H9 (cell line): ENCODE data around the gene CRMP1. TPM values are rescaled to one million over a fixed set of nuclear protein-coding genes. Genes with fewer than 3 reads are reported as not detected.
A peak's percentile ranks its signal among the peaks of the same experiment; 100 is the strongest.

Experiments used
- DNase-seq: peaks from one replicate; pipeline ENCODE4 v3.0.0-alpha.2; 2017
- H2AFZ ChIP-seq: one replicate; pipeline ENCODE4 v1.6.1; 2013; ENCODE audit warnings: mild to moderate bottlenecking, low read length, control low read depth, moderate library complexity
- H2AK5ac ChIP-seq: 2 replicates; pipeline ENCODE4 v1.6.1; 2013; ENCODE audit warnings: low read length, control low read depth, mixed read lengths; ENCODE audit not compliant: insufficient read length
- H2BK120ac ChIP-seq: one replicate; pipeline ENCODE4 v1.6.1; 2013; ENCODE audit warnings: low read depth, mild to moderate bottlenecking, low read length, control low read depth, inconsistent platforms; ENCODE audit not compliant: poor library complexity, severe bottlenecking
- H2BK12ac ChIP-seq: 2 replicates; pipeline ENCODE4 v1.6.1; 2013; ENCODE audit warnings: low read length, control low read depth, mixed read lengths, low read depth; ENCODE audit not compliant: insufficient read length
- H2BK15ac ChIP-seq: 2 replicates; pipeline ENCODE4 v1.6.1; 2013; ENCODE audit warnings: low read depth, low read length, control low read depth
- H2BK20ac ChIP-seq: one replicate; pipeline ENCODE4 v1.6.1; 2013; ENCODE audit warnings: low read depth, mild to moderate bottlenecking, low read length, control low read depth, inconsistent platforms; ENCODE audit not compliant: poor library complexity, severe bottlenecking
- H2BK5ac ChIP-seq: 2 replicates; pipeline ENCODE4 v1.6.1; 2013; ENCODE audit warnings: low read length, control low read depth, mixed read lengths; ENCODE audit not compliant: insufficient read length
- H3K14ac ChIP-seq: 2 replicates; pipeline ENCODE4 v1.6.1; 2013; ENCODE audit warnings: low read length, control low read depth; ENCODE audit not compliant: insufficient read depth
- H3K18ac ChIP-seq: 2 replicates; pipeline ENCODE4 v1.6.1; 2013; ENCODE audit warnings: low read depth, mild to moderate bottlenecking, mixed read lengths, low read length, control low read depth; ENCODE audit not compliant: insufficient read length
- H3K23ac ChIP-seq: 2 replicates; pipeline ENCODE4 v1.6.1; 2013; ENCODE audit warnings: low read length, control low read depth, mixed read lengths, low read depth; ENCODE audit not compliant: insufficient read length
- H3K23me2 ChIP-seq: 2 replicates; pipeline ENCODE4 v1.6.1; 2013; ENCODE audit warnings: low read depth, mild to moderate bottlenecking, mixed read lengths, low read length, control low read depth; ENCODE audit not compliant: insufficient read length, poor library complexity, severe bottlenecking
- H3K27ac ChIP-seq: 2 replicates; pipeline ENCODE4 v1.5.1; 2013; ENCODE audit warnings: low read length, control low read depth, mixed read lengths, low read depth; ENCODE audit not compliant: insufficient read length
- H3K27me3 ChIP-seq: 2 replicates; pipeline ENCODE4 v1.6.1; 2013; ENCODE audit warnings: low read length, control low read depth, inconsistent platforms; ENCODE audit not compliant: insufficient read depth
- H3K4ac ChIP-seq: 2 replicates; pipeline ENCODE4 v1.6.1; 2013; ENCODE audit warnings: low read depth, mild to moderate bottlenecking, control low read depth, inconsistent platforms, low read length, moderate library complexity
- H3K4me1 ChIP-seq: 2 replicates; pipeline ENCODE4 v1.6.1; 2013; ENCODE audit warnings: low read length, control low read depth, inconsistent platforms; ENCODE audit not compliant: insufficient read depth
- H3K4me2 ChIP-seq: 2 replicates; pipeline ENCODE4 v1.6.1; 2013; ENCODE audit warnings: low read length, control low read depth, mixed read lengths; ENCODE audit not compliant: insufficient read length, insufficient read depth
- H3K56ac ChIP-seq: 2 replicates; pipeline ENCODE4 v1.6.1; 2013; ENCODE audit warnings: low read depth, mild to moderate bottlenecking, mixed read lengths, low read length, control low read depth; ENCODE audit not compliant: insufficient read length
- H3K79me1 ChIP-seq: 2 replicates; pipeline ENCODE4 v1.6.1; 2013; ENCODE audit warnings: low read depth, mild to moderate bottlenecking, moderate library complexity, low read length, control low read depth, inconsistent platforms; ENCODE audit not compliant: insufficient read depth, poor library complexity, severe bottlenecking
- H3K79me2 ChIP-seq: 2 replicates; pipeline ENCODE4 v1.6.1; 2013; ENCODE audit warnings: low read length, control low read depth, inconsistent platforms; ENCODE audit not compliant: insufficient read depth
- H3K9ac ChIP-seq: 2 replicates; pipeline ENCODE4 v1.6.1; 2013; ENCODE audit warnings: low read length, control low read depth, mixed read lengths; ENCODE audit not compliant: insufficient read length; ENCODE audit errors: extremely low read depth
- H3K9me3 ChIP-seq: one replicate; pipeline ENCODE4 v1.6.1; 2013; ENCODE audit warnings: low read depth, low read length, inconsistent platforms; ENCODE audit not compliant: control insufficient read depth
- H3T11ph ChIP-seq: one replicate; pipeline ENCODE4 v1.6.1; 2013; ENCODE audit warnings: mild to moderate bottlenecking, low read length, control low read depth, inconsistent platforms
- H4K20me1 ChIP-seq: one replicate; pipeline ENCODE4 v1.6.1; 2013; ENCODE audit not compliant: control insufficient read depth, insufficient read length, insufficient read depth
- H4K5ac ChIP-seq: 2 replicates; pipeline ENCODE4 v1.6.1; 2013; ENCODE audit warnings: low read depth, mild to moderate bottlenecking, mixed read lengths, low read length, control low read depth; ENCODE audit not compliant: insufficient read length
- H4K8ac ChIP-seq: replicated peaks from 2 replicates; pipeline ENCODE4 v1.6.1; 2013; ENCODE audit warnings: low read length, control low read depth, mixed read lengths, low read depth; ENCODE audit not compliant: insufficient read length
- H4K91ac ChIP-seq: 2 replicates; pipeline ENCODE4 v1.6.1; 2013; ENCODE audit warnings: low read depth, mild to moderate bottlenecking, moderate library complexity, mixed read lengths, low read length, control low read depth; ENCODE audit not compliant: insufficient read length
- H3K27ac Mint-ChIP-seq, 3 experiments: 2 replicates in 2 of 3; 3 replicates in 1 of 3; pipeline ENCODE4 v1.8.0; 2020 to 2021; ENCODE audit warnings: mixed read lengths in 3 of 3, mild to moderate bottlenecking in 1 of 3, moderate library complexity in 1 of 3
- H3K27me3 Mint-ChIP-seq: 2 replicates; pipeline ENCODE4 v1.8.0; 2021; ENCODE audit warnings: low read depth, mild to moderate bottlenecking, moderate library complexity, mixed read lengths
- H3K36me3 Mint-ChIP-seq, 3 experiments: 2 replicates in 2 of 3; 3 replicates in 1 of 3; pipeline ENCODE4 v1.8.0; 2020 to 2021; ENCODE audit warnings: low read depth in 3 of 3, mixed read lengths in 3 of 3; ENCODE audit not compliant: insufficient read depth in 1 of 3
- H3K4me1 Mint-ChIP-seq, 2 experiments: 2 replicates each; pipeline ENCODE4 v1.8.0; 2020; ENCODE audit warnings: mixed read lengths in 2 of 2
- H3K4me3 Mint-ChIP-seq, 2 experiments: 2 replicates in 1 of 2; 3 replicates in 1 of 2; pipeline ENCODE4 v1.8.0; 2020 to 2021; ENCODE audit warnings: mild to moderate bottlenecking in 2 of 2, mixed read lengths in 2 of 2, moderate library complexity in 1 of 2
- H3K9me3 Mint-ChIP-seq, 2 experiments: 2 replicates in 1 of 2; 3 replicates in 1 of 2; pipeline ENCODE4 v1.8.0; 2020; ENCODE audit warnings: mild to moderate bottlenecking in 2 of 2, mixed read lengths in 2 of 2, moderate library complexity in 1 of 2
- WGBS: extraction: QIAGEN DNeasy Blood & Tissue Kit; methylation state at CpG from one replicate; pipeline ENCODE4 v1.1.7; 2013; ENCODE audit warnings: missing lambda C conversion rate, low lambda C conversion rate, mixed read lengths; ENCODE audit not compliant: insufficient read length; ENCODE audit errors: extremely low coverage; 5-methylcytosine and 5-hydroxymethylcytosine counted together
- total RNA-seq: library from RNA; stranded (reverse); gene quantifications from 2 replicates; pipeline ENCODE4 v1.2.1, GENCODE V29; 2021
- TF ChIP-seq, protein P1 (sequence below): fragments of 200-600 bp; sonication (generic); conservative IDR thresholded peaks from 3 replicates; pipeline ENCODE4 v1.8.0; 2021; ENCODE audit warnings: antibody characterized with exemption, mild to moderate bottlenecking

CRMP1 gene
- total RNA-seq, 1 experiment from 2014 or later, result 71.6 TPM

DNA sequence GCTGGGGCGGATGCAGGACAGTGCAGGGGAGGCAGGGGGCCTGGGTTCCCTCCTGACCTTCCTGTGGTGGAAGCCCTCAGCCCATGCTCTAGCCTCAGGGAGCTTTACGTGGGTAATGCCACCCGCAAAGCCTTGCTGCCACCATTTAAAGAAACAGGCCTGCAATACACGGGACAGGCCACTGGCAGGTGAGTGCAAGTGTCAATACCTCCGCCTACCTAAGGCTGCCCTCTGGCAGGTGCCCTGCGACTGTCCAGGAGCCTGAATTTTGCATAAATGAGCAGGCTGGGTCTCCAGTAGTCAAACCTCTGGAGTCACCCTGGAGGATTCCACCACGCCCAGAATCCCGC, 5.9 kb downstream of the CRMP1 start:
- H3K9ac ChIP-seq, result peak overlapping the region; percentile 9
- H4K20me1 ChIP-seq, result no peaks in the 10 kb centered on the region
- Mint-ChIP-seq H3K4me3 (peak overlapping the region; percentile 81 to 87), H3K27me3 (peaks cover 33% of the 10 kb centered on the region), H3K36me3 (peaks cover 0 to 3% (median 0%) of the 10 kb centered on the region in 3 experiments; a peak in 1 of 7 replicates), H3K9me3 (peaks cover 0 to 8% of the 10 kb centered on the region in 2 experiments; a peak in 1 of 5 replicates), H3K27ac (no peak overlapping the region), H3K4me1 (peaks cover 46 to 53% of the 10 kb centered on the region in 2 experiments)
- no peak overlapping the region for H3K27ac ChIP-seq
- H3K56ac ChIP-seq, result no peak overlapping the region
- H3K79me1 ChIP-seq, result peaks cover 7% of the 10 kb centered on the region
- peaks cover 35% of the 10 kb centered on the region for H3K79me2 ChIP-seq
- no peak overlapping the region for H3K14ac ChIP-seq
- no peak overlapping the region for H3K4ac ChIP-seq
- peaks cover 9% of the 10 kb centered on the region; the same call in 1 of the 2 replicates for H3K27me3 ChIP-seq
- H2BK120ac ChIP-seq, result no peak overlapping the region
- H4K91ac ChIP-seq, result no peak overlapping the region
- no peak overlapping the region for H2BK12ac ChIP-seq
- no peak overlapping the region for H4K5ac ChIP-seq
- no peak for DNase-seq
- no peaks in the 10 kb centered on the region for H3K9me3 ChIP-seq
- H3K18ac ChIP-seq, result no peak overlapping the region
- H3K4me1 ChIP-seq, result peaks cover 9% of the 10 kb centered on the region
- H2AK5ac ChIP-seq, result no peak overlapping the region
- WGBS, result no CpG with 5 or more reads among the region's 8 CpGs
- H2BK5ac ChIP-seq, result no peak overlapping the region
- H3K23me2 ChIP-seq, result peaks cover 16% of the 10 kb centered on the region
- no peak overlapping the region for H2BK20ac ChIP-seq
- no peak overlapping the region for H2BK15ac ChIP-seq
- no peak overlapping the region for H3T11ph ChIP-seq
- H4K8ac ChIP-seq, result no peak overlapping the region
- H3K23ac ChIP-seq, result no peak overlapping the region
- TF ChIP-seq, protein P1, sequence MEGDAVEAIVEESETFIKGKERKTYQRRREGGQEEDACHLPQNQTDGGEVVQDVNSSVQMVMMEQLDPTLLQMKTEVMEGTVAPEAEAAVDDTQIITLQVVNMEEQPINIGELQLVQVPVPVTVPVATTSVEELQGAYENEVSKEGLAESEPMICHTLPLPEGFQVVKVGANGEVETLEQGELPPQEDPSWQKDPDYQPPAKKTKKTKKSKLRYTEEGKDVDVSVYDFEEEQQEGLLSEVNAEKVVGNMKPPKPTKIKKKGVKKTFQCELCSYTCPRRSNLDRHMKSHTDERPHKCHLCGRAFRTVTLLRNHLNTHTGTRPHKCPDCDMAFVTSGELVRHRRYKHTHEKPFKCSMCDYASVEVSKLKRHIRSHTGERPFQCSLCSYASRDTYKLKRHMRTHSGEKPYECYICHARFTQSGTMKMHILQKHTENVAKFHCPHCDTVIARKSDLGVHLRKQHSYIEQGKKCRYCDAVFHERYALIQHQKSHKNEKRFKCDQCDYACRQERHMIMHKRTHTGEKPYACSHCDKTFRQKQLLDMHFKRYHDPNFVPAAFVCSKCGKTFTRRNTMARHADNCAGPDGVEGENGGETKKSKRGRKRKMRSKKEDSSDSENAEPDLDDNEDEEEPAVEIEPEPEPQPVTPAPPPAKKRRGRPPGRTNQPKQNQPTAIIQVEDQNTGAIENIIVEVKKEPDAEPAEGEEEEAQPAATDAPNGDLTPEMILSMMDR, result 0 out of 3 replicates have a peak, but pooled peaks have one; percentile 14
- no peak overlapping the region for H2AFZ ChIP-seq
- H3K4me2 ChIP-seq, result peak overlapping the region; percentile 49
